NB4 (cell line): ENCODE data around the gene RRN3.
"Not testable (repeated sequence)": the region's sequence is repeated elsewhere in the genome, so short reads cannot be mapped to it uniquely, and the experiment has no call there.

Experiments
- DNase-seq: peaks from one replicate; pipeline ENCODE4 v3.0.0; 2010; ENCODE audit warnings: low read depth
- H3K4me3 ChIP-seq: one replicate; pipeline ENCODE4 v1.5.1; 2011; ENCODE audit warnings: mild to moderate bottlenecking, low read depth, low read length, moderate library complexity
- MYC ChIP-seq: IDR thresholded peaks from 2 replicates; pipeline ENCODE4 v1.6.1; 2011; ENCODE audit warnings: low read depth, low read length
- POLR2A ChIP-seq: IDR thresholded peaks from 2 replicates; pipeline ENCODE4 v1.6.1; 2011; ENCODE audit warnings: mild to moderate bottlenecking; ENCODE audit not compliant: insufficient read length; ENCODE audit errors: extremely low read depth
- TF ChIP-seq, protein P1 (sequence below): IDR thresholded peaks from 2 replicates; pipeline ENCODE4 v1.6.1; 2011; ENCODE audit warnings: low read depth, low read length
- TF ChIP-seq, protein P2 (sequence below): IDR thresholded peaks from one replicate; pipeline ENCODE4 v1.5.1; 2012; ENCODE audit warnings: low read depth, low read length

RRN3 gene

DNA sequence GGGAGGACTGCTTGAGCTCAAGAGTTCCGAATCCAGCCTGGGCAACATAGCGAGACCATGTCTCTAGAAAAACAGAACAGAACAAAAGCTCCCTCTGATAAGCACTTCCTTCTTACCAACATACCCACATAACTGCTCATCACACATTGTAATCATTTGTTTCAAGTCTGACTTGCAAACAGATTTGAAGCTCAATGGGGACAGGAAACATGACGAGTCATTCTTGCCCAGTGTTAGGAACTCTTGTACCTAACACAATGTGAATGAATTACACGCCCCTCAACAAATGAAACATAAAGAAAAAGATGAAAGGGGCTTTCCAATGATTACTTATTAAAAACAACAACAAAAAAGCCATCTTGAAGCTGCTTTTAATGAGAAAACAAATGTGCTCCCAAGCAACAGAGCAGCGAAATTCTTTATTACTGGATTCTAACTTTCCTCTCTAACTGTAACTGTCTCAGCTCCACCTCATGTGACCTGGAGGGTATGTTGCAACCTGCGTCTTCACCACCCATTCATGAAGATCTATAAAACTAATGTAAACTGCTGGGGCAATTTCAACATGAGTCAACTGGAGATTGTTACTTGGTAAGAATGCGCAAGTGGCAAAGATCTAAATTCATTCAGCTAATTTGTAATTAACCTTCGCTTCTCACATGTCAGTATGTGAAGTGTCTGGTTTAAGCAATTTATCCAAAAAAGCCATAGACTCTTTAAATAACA lies 31.8 kb downstream of the RRN3 start:
- peak; percentile 88 for DNase-seq
- not testable (repeated sequence) for H3K4me3 ChIP-seq

DNA sequence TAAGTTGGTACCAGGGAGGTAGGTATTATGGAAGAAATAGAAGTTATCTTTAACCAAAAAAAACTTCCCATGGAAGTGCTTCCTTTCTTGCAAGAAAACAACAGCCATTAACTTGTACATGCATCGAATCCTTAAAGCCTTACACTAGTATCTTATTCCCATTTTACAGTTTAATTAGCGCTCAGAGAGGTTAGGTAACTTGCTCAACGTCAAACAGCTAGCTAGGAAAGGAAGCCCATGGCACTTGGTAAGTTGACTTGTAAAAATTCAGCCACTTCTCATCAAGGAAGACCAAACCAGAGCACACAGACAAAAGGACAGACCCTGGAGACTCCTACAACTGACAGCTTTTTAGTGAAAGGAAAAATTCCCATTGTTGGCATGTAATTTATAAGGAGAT lies 34.7 kb downstream of the RRN3 start:
- TF ChIP-seq, protein P1, sequence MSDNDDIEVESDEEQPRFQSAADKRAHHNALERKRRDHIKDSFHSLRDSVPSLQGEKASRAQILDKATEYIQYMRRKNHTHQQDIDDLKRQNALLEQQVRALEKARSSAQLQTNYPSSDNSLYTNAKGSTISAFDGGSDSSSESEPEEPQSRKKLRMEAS = no peak
- TF ChIP-seq, protein P2, sequence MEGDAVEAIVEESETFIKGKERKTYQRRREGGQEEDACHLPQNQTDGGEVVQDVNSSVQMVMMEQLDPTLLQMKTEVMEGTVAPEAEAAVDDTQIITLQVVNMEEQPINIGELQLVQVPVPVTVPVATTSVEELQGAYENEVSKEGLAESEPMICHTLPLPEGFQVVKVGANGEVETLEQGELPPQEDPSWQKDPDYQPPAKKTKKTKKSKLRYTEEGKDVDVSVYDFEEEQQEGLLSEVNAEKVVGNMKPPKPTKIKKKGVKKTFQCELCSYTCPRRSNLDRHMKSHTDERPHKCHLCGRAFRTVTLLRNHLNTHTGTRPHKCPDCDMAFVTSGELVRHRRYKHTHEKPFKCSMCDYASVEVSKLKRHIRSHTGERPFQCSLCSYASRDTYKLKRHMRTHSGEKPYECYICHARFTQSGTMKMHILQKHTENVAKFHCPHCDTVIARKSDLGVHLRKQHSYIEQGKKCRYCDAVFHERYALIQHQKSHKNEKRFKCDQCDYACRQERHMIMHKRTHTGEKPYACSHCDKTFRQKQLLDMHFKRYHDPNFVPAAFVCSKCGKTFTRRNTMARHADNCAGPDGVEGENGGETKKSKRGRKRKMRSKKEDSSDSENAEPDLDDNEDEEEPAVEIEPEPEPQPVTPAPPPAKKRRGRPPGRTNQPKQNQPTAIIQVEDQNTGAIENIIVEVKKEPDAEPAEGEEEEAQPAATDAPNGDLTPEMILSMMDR = no peak
- no peak for TF ChIP-seq POLR2A
- TF ChIP-seq MYC = no peak
- no peak for DNase-seq
- no peak overlapping the region for H3K4me3 ChIP-seq

DNA sequence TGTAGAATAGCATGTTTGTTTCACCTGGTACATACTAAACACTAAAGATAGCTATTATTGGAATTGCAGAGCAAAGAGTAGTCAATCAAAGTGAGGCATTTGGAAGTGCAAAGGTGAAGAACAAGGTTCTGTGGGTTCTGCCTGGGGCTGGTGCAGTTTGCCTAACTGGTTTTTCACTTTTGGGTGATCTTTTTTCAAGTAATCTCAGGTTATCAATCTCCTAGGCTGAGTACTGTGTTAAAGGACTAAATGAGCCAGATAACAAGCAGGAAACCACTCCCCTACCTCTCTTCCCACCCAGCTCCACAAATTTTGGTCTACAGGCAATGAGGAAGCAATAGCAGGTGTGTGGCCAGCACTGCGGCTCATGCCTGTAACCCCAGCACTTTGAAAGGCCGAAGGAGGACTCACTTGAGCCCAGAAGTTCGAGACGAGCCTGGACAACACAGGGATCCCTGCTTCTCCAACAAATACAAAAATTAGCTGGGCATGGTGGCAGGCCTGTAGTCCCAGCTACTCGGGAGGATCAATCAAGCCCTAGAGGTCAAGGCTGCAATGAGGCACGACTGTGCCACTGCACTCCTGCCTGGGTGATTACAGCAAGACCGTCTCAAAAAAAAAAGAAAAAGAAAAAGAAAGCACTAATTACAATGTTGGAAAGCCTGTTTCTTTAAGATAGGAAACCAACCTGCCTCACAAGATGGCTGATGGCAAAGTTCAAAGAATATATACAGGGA lies 36.2 kb downstream of the RRN3 start:
- TF ChIP-seq POLR2A (no peak), MYC (no peak)
- TF ChIP-seq, protein P1 = no peak
- TF ChIP-seq, protein P2 = no peak
- DNase-seq = no peak
- H3K4me3 ChIP-seq = no peak overlapping the region

DNA sequence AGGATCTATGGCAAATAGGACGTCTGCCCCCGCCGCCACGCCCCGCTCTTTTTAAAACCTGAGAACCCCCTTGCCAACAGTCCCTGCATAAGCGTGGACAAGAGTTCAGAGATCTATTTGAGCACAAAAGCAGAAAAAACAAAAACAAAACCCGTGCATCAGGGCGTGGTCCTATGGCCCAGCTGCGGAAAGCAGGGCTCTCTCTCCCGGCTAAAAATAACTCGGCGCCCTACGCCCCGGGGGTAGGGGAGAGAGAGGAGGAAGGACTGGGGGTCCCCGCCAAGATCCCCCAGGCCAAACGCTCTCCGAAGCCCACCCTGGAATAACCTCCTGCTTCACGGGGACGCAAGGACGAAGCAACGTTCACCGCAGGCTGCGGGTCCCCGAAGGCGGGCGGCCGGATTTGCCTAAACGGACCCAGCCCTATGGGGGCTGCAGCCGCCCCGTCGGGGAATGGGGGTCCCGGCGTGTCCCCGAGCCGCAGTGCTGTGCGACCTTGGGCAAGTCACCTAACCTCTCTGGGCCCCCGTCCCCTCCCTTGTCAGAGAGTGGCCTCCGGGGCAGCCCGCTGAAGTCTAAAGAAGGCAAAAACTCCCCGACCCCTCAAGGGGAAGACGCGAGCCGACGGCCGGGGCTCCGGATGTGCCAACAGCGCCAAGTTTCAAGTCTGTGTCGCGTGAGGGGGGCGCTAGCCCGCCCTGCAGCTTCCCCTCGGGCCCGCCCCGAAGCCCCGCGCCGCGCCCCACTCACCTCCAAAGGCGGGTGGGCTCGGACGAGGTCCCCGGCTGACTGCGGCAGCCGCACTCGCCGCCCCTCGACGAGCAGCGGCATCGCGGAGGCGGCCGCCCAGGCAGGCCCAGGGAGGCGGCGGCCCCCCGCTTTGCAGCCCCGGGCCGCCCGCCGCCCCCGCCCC lies 38.7 kb downstream of the RRN3 start:
- peak; percentile 78 for DNase-seq
- H3K4me3 ChIP-seq = peak overlapping the region; percentile 67
- TF ChIP-seq, protein P1 = 0 out of 2 replicates have a peak, but pooled peaks have one; percentile 15
- TF ChIP-seq MYC (no peak), POLR2A (no peak)
- TF ChIP-seq, protein P2 = peak; percentile 14

DNA sequence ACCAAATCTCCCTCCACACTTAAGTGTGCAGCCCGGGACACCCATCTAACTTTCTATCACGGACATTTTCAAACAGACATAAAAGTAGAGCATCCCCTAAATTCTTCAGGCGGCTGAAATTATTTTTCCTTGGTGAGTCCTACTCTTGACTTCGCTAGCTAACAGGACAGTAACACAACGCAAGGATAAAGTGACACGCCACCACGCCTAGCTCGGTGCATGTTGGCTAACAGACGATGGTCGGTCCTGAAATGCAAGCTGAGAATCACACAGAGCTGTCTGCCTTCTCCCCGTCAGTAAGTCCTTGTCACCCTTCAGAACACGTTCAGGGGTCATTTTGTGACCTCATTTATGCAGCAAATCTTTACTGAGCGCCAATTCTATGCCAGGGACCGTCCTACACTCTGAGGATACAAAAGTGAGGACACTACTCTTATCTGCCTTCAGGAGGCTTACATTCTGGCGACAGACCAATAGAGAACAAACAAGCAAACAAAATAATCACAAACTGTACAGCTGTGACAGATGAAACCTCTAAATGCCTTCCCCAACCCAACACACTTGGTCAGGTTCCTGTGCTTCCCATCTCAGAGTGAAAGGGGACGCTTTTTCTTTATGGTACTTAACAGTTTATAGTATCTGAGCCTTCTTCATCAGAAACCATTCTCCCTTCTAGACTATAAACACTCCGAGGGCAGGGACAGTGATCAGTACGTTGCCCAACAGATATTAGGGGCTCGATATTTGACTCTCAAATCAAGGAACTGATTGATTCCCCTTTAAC lies 39.5 kb downstream of the RRN3 start:
- TF ChIP-seq, protein P2 = no peak
- TF ChIP-seq POLR2A (no peak), MYC (no peak)
- TF ChIP-seq, protein P1 = no peak
- DNase-seq = no peak

More for the DNA sequence above, 39.5 kb downstream of the RRN3 start:
- peak overlapping the region; percentile 67 for H3K4me3 ChIP-seq
